Measurements from ENCODE around the gene C1orf21.

Gene C1orf21

GRCh38 chr1:184417916-184418315 is 31.1 kb downstream of the C1orf21 start:
- DNase-seq = no peak

GRCh38 chr1:184418652-184419349 is 32.0 kb downstream of the C1orf21 start:
- no peak for DNase-seq

GRCh38 chr1:184419350-184420161 is 32.7 kb downstream of the C1orf21 start:
- DNase-seq = no peak

- DNase-seq = no peak
Measured at GRCh38 chr1:184422490-184423233, 35.8 kb downstream of the C1orf21 start.

- no peak for DNase-seq
Measured at GRCh38 chr1:184423649-184424048, 36.8 kb downstream of the C1orf21 start.

GRCh38 chr1:184424157-184424556 is 37.3 kb downstream of the C1orf21 start:
- no peak for DNase-seq

- no peak for DNase-seq
Measured at GRCh38 chr1:184424945-184425344, 38.1 kb downstream of the C1orf21 start.

- DNase-seq = no peak
Measured at GRCh38 chr1:184425449-184426277, 38.8 kb downstream of the C1orf21 start.

- no peak for DNase-seq
Measured at GRCh38 chr1:184426278-184426674, 39.4 kb downstream of the C1orf21 start.

GRCh38 chr1:184427722-184428121 is 40.9 kb downstream of the C1orf21 start:
- no peak for DNase-seq

GRCh38 chr1:184428604-184429003 is 41.8 kb downstream of the C1orf21 start:
- no peak for DNase-seq

GRCh38 chr1:184429335-184429734 is 42.5 kb downstream of the C1orf21 start:
- DNase-seq = no peak

- DNase-seq = no peak
Measured at GRCh38 chr1:184433956-184434502, 47.2 kb downstream of the C1orf21 start.

GRCh38 chr1:184437291-184437690 is 50.5 kb downstream of the C1orf21 start:
- DNase-seq = no peak

- no peak for DNase-seq
Measured at GRCh38 chr1:184438363-184438762, 51.5 kb downstream of the C1orf21 start.

GRCh38 chr1:184442260-184442659 is 55.4 kb downstream of the C1orf21 start:
- no peak for DNase-seq

- no peak for DNase-seq
Measured at GRCh38 chr1:184443201-184443600, 56.4 kb downstream of the C1orf21 start.

- DNase-seq = no peak
Measured at GRCh38 chr1:184443624-184444023, 56.8 kb downstream of the C1orf21 start.

- DNase-seq = no peak
Measured at GRCh38 chr1:184445997-184446396, 59.2 kb downstream of the C1orf21 start.

GRCh38 chr1:184447651-184448185 is 60.9 kb downstream of the C1orf21 start:
- DNase-seq = no peak

- no peak for DNase-seq
Measured at GRCh38 chr1:184449916-184450315, 63.1 kb downstream of the C1orf21 start.

GRCh38 chr1:184455786-184456185 is 69.0 kb downstream of the C1orf21 start:
- DNase-seq = no peak
